Endothelial cell of hepatic sinusoid (primary cell): ENCODE results near the gene REXO1.
"Not testable (repeated sequence)": the region's sequence is repeated elsewhere in the genome, so short reads cannot be mapped to it uniquely, and the experiment has no call there.

Source experiments
- in situ Hi-C: cut with HindIII; loops from 2 replicates; pipeline ENCODE4 v1.10.0; 2017; ENCODE audit warnings: low sequenced_read_pairs

REXO1 gene

GRCh38 chr19:1848399-1849131 is at the start of gene REXO1:
TSS of gene REXO1 (minus strand) at chr19:1848483. CDS start at chr19:1848358, 125 bp downstream.
- in situ Hi-C loops: no loop called here

- in situ Hi-C loops: no loop called here
Observed at GRCh38 chr19:1896508-1896907, 48.2 kb upstream of the REXO1 start.

DNA sequence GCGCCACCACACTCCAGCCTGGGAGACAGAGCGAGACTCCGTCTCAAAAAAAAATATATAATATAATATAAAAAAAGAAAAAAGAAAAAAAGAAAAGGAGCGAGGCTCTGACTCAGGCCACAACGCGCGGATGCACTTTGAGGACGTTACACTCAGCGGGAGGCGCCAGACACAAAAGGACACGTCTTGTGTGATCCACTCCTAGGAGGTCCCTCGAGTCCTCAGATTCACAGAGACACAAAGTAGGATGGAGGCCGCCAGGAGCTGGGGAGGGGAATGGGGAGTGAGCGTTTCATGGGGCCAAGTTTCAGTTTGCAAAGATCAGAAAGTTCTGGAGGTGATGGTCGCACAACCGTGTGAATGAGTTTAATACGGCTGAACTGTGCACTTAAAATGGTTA is 45.5 kb upstream of the REXO1 start:
- in situ Hi-C loops: no loop called here

- in situ Hi-C loops: no loop called here
Observed at GRCh38 chr19:1889907-1890306, 41.6 kb upstream of the REXO1 start.

GRCh38 chr19:1888385-1888784 is 40.1 kb upstream of the REXO1 start:
- in situ Hi-C loops: no loop called here

GRCh38 chr19:1886360-1886759 is 38.1 kb upstream of the REXO1 start:
- in situ Hi-C loops: not testable (repeated sequence)

- in situ Hi-C loops: not testable (repeated sequence)
Observed at GRCh38 chr19:1885398-1886119, 37.3 kb upstream of the REXO1 start, which contains the start of gene ABHD17A. TSS of gene ABHD17A (minus strand) at chr19:1885496. CDS start at chr19:1881566, 3,930 bp downstream.

DNA sequence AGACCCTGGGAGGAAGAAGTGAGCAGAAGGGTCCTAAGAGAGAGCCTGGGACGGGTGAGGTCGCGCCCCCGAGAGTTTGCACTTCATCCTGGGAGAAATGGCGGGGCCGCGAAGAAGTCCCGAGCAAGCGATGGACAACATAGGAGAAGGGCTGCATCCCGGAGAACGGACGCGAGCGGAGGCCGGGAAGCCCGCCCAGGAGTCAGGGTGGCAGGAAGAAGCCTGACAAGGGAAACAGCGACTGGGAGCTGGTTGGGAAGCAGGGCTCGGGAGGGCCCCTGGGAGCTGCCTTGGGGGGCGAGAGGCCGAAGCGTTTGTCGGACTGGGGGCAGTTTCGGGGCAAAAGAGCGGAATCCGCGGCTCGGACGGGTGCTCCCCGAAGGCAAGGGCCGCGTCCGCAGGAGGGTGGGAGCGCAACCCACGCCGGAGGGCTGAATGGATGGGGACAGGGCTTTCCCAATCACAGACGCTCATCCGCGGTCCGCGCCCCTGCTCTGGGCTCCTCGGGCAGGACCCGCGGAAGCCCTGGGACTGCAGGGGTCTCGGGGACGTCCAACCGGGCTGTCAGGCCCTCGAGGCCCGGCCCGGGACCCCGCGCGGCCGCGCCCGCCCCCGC is 36.5 kb upstream of the REXO1 start:
- in situ Hi-C loops: no loop called here

DNA sequence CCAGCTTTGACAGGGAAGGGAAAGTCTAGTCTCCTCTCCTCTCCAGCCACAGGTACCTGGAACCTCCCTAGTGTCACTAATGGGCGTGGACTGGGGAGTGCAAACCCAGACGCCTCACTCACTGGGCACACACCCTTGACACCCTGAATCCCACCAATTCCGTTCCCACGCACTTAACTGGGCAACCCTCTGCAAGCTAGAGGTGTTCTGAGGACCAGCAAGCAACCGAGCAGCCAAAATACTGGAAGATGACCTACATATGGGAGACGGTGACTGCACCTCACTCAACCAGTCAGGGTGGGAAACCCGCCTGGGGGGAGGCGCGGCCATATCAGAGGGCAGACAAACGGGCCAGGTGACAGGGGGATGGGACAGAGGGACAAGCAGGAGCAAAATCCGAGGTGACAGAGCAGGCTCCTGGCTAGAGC is 36.0 kb upstream of the REXO1 start:
- in situ Hi-C loops: no loop called here

GRCh38 chr19:1883784-1884183 is 35.5 kb upstream of the REXO1 start:
- in situ Hi-C loops: no loop called here

GRCh38 chr19:1882786-1883692 is 34.8 kb upstream of the REXO1 start:
- in situ Hi-C loops: no loop called here

- in situ Hi-C loops: no loop called here
Observed at GRCh38 chr19:1882089-1882785, 34.0 kb upstream of the REXO1 start.

DNA sequence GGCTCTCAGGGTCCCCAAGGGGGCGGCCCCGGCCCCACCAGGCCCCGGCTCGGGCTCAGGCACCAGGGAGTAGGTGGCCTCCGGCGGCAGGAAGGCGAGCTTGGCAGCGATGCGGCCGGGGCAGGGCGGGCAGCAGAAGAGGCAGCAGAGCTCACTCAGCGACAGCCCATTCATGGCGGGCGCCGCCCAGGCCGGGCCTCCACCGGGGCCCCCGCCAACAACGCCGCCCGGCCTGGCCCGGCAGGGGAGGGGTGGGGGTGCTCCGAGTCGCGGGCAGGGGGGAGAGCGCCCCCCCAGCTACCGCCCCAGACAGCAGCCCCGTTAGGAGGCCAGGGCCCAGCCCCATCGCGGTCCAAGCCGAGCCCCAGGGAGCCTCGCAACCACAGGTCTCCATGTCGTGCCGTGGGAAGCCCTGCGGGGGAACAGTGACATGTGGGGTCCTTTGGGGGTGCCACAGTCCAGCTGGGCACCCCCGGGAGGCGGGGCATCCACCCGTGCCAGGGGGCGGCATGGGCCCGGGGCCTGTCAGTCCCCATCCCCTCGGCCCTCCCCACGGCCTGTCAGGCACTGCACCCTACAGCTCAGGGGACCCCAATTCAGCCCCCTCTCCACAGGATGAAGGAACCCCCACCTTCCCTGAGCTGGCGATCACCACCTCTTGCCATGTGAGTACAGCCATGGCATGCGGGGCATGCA is 33.3 kb upstream of the REXO1 start:
- in situ Hi-C loops: not testable (repeated sequence)

- in situ Hi-C loops: no loop called here
Observed at GRCh38 chr19:1880611-1881392, 32.5 kb upstream of the REXO1 start.

DNA sequence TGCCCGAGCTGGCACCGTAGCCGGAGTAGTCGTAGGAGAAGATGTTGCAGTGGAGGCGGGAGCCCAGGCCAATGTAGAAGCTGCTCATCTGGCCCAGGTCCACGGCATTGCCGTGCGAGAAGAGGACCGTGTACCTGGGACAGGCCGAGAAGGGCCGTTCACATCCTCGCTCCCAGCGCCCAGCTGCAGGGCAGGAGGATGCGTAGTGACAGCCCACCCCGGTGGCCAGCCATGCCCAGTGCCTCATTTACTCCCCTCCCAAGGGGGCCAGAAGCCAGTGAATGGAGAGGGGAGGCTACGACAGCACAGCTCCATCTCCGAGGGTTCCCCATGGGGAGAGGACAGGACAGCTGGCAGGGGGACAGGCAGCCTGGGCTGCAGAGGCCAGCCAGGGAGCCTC is 31.7 kb upstream of the REXO1 start:
- in situ Hi-C loops: not testable (repeated sequence)

DNA sequence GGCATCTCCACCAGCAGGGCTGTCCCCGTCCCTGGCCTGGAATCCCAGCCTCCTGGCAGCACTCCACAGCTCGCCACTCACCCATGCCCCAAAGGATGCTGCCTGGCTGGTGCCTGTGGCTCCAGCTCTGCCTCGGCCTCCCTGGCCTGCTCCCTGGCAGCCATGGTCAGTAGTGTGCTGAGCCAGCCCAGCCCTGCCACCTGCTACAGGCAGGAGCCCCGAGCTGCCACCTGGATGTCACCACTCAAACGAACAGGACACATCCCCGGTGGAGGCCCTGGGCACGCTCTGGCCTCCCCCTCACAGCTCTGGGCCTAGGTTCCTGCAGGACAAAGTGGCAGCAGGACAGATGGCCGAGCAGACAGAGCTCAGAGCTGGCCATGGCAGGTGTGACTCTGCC is 30.3 kb upstream of the REXO1 start:
- in situ Hi-C loops: not testable (repeated sequence)

- in situ Hi-C loops: not testable (repeated sequence)
Observed at GRCh38 chr19:1877280-1877660, 29.0 kb upstream of the REXO1 start.

GRCh38 chr19:1876496-1877279 is 28.4 kb upstream of the REXO1 start:
- in situ Hi-C loops: not testable (repeated sequence)
